Activated CD4-positive, alpha-beta T cell treated with anti-CD3 and anti-CD28 coated beads for 36 hours (primary cell): ENCODE data around the gene RMND1. TPM values are rescaled to one million over a fixed set of nuclear protein-coding genes. Genes with fewer than 3 reads are reported as not detected.

Experiments used
- ATAC-seq: fragments of 200-7000 bp; cut with Tn5 transposase; one replicate; pipeline ENCODE4 v1.10.0; 2021; ENCODE audit warnings: mild to moderate bottlenecking, moderate library complexity
- CTCF ChIA-PET: fragments of 350-600 bp; sonication (Branson Sonifier 250); formaldehyde crosslinking; loops from one replicate; lab custom pipeline; 2021; ENCODE audit warnings: antibody characterized with exemption; lab: Charles Lee
- POLR2A ChIA-PET: fragments of 350-600 bp; sonication (Branson Sonifier 250); formaldehyde crosslinking; loops from one replicate; lab custom pipeline; 2021; ENCODE audit warnings: antibody characterized with exemption, inconsistent platforms; lab: Charles Lee
- DNase-seq: peaks from one replicate; pipeline ENCODE4 v3.0.0-alpha.2; 2020
- H3K27ac Mint-ChIP-seq: one replicate; pipeline ENCODE4 v1.8.0; 2021; ENCODE audit warnings: mixed read lengths
- H3K27me3 Mint-ChIP-seq: one replicate; pipeline ENCODE4 v1.8.0; 2021; ENCODE audit warnings: mixed read lengths
- H3K36me3 Mint-ChIP-seq: one replicate; pipeline ENCODE4 v1.8.0; 2021; ENCODE audit warnings: low read depth, mixed read lengths
- H3K4me1 Mint-ChIP-seq: one replicate; pipeline ENCODE4 v1.8.0; 2021; ENCODE audit warnings: mixed read lengths
- H3K4me3 Mint-ChIP-seq: one replicate; pipeline ENCODE4 v1.8.0; 2021; ENCODE audit warnings: mild to moderate bottlenecking, moderate library complexity, mixed read lengths
- H3K9me3 Mint-ChIP-seq: one replicate; pipeline ENCODE4 v1.8.0; 2021; ENCODE audit warnings: low read depth, mixed read lengths
- intact Hi-C, 2 experiments: fragments of 100-400 bp; cut with DNase I in 1 of 2; cut with micrococcal nuclease in 1 of 2; formaldehyde crosslinking; loops; one replicate each; pipeline versions ENCODE4 v1.14.2 to v1.15.1; 2022 to 2024; cut with DNase I, micrococcal nuclease
- total RNA-seq, 2 experiments: library from RNA; stranded (reverse); gene quantifications; one replicate each; pipeline ENCODE4 v1.2.3, GENCODE V29; 2021

Gene RMND1
- total RNA-seq, 2 experiments from 2014 or later, result 20.8 to 21.5 TPM

GRCh38 chr6:151392427-151392826 lies 59.5 kb downstream of the RMND1 start:
- POLR2A ChIA-PET, result interaction anchor here (1.1 kb wide), 1 partner anchor 59 kb away, joined by 4 read pairs; the partner anchor contains the start of gene RMND1
- Mint-ChIP-seq H3K4me3 (peak overlapping the region; percentile 92), H3K9me3 (no peaks in the 10 kb centered on the region), H3K36me3 (peaks cover 33% of the 10 kb centered on the region), H3K4me1 (peaks cover 52% of the 10 kb centered on the region), H3K27ac (peak overlapping the region; percentile 99), H3K27me3 (no peaks in the 10 kb centered on the region)
- DNase-seq, result no peak
- intact Hi-C loops, result loop anchor here (2.0 to 5.0 kb wide), 2 partner anchors 14 to 1845 kb away; partner anchors contain the start of gene PPIL4 (in 1 of the 2)
- CTCF ChIA-PET, result no interaction called here
- ATAC-seq, result no peak

DNA sequence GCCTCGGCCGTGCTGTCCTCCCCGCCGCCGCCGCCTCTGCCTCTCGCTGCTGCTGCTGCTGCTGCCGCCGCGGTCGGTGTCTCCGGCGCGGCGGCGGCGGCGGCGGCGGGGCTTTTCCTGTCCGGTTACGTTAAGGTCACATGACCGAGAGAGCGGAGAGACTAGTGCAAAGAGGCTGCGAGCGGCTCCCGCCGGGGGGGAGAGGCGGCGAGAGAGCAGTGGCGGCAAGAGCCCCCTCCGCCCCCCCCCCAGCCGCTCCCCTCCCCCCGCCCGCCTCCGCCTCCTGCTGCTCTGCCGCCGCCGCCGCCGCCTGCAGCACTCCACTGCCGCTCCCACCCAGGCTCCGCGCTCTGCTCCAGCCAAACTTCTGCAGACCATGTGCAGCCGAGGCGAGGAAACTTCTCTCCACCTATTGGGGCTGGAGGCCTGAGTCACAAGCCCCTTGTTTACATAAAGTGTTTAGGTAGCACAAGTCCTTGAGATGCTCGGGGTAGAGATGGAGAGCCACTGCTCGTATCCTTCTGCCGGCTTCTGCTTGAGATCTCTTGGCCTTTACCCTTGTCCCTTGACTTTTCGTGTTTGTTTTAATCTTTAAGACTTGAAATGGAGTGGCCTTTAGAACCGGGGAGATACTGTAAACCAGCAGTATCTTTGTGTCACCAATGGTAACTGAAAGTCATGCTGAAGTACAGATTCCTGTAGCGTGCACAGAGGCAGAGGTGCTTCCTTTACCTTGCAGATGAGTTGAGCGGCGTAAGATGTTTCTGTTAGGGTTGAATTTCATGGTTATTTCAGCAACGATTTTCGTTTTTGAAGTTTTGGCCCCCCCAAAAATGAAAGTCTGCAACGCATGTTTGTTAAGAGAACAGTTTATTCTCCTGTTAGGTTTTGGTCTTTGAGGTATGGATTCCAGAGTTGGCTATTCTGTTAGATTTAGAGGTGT lies 60.2 kb downstream of the RMND1 start, which contains the start of gene ZBTB2:
TSS of gene ZBTB2 (minus strand) at position 89 of the 943 bp plus-strand sequence. CDS start 17,922 bp downstream, outside the sequence.
- peak; percentile 78 for DNase-seq
- ChIA-PET POLR2A (interaction anchor here (1.1 kb wide), 1 partner anchor 60 kb away, joined by 4 read pairs; the partner anchor contains the start of gene RMND1), CTCF (no interaction called here)
- H3K27ac Mint-ChIP-seq, result peak within 1 kb of the TSS; percentile 99
- peak; percentile 7 for ATAC-seq
- H3K36me3 Mint-ChIP-seq, result peaks cover 31% of the 10 kb centered on the region
- peaks cover 52% of the 10 kb centered on the region for H3K4me1 Mint-ChIP-seq
- H3K27me3 Mint-ChIP-seq, result no peaks in the 10 kb centered on the region
- intact Hi-C loops, result loop anchor here (2.0 to 5.0 kb wide), 5 partner anchors 15 to 1844 kb away; partner anchors contain the start of genes FBXO5 (in 1 of the 2), GINM1 (in 1 of the 2), NUP43 (in 1 of the 2) and PPIL4 (in 1 of the 2)
- H3K9me3 Mint-ChIP-seq, result no peaks in the 10 kb centered on the region
- H3K4me3 Mint-ChIP-seq, result peak within 1 kb of the TSS; percentile 92

- peaks cover 31% of the 10 kb centered on the region for H3K36me3 Mint-ChIP-seq
- ChIA-PET CTCF (interaction anchor here (1.2 to 1.3 kb wide), 2 partner anchors 16 to 61 kb away, joined by 4 to 5 read pairs; partner anchors contain the start of gene RMND1), POLR2A (interaction anchor here (1.6 to 2.0 kb wide), 2 partner anchors 61 to 525 kb away, joined by 6 to 22 read pairs; partner anchors contain the start of genes MTHFD1L and RMND1)
- no peaks in the 10 kb centered on the region for H3K9me3 Mint-ChIP-seq
- ATAC-seq (peak; percentile 4), DNase-seq (peak; percentile 90)
- no peaks in the 10 kb centered on the region for H3K27me3 Mint-ChIP-seq
- intact Hi-C loops, result loop anchor here (1.0 to 5.0 kb wide), 13 partner anchors 17 to 1844 kb away; partner anchors contain the start of genes FBXO5 (in 2 of the 2), RMND1 (in 2 of the 2), GINM1 (in 1 of the 2) and MTRF1L (in 1 of the 2)
- peaks cover 49% of the 10 kb centered on the region for H3K4me1 Mint-ChIP-seq
- H3K27ac Mint-ChIP-seq, result no peak overlapping the region
- H3K4me3 Mint-ChIP-seq, result peak overlapping the region; percentile 92
Measured at GRCh38 chr6:151390851-151391470, 61.0 kb downstream of the RMND1 start.

DNA sequence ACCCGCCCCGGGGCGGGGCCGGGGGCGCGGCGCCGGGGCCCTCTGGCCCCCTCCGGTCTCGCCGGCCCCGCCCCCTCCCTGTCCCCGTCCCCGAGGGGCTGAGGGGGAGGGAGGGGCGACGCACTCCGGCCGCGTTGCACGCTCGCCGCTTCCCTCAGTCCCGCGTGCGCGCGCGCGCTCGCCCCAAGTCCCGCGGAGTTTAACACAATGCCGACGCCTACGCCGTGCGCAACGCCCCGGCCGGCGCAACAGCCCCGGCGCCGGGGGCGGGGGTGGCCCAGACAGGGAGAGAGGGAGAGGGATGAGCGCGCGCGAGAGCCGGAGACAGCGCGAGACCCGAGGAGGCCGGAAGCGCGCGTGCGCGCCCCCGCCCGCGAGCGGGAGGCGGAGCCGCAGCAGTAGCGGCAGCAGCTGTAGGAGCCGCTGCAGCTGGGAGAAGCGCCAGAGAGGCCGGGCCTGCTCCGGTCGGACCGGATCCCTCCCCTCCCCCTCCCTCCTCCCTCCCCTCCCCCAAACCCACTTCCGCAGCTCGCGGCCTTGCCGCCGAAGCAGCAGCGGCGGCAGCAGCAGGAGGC lies 61.6 kb downstream of the RMND1 start:
- Mint-ChIP-seq H3K4me1 (peaks cover 51% of the 10 kb centered on the region), H3K27ac (peak overlapping the region; percentile 31), H3K9me3 (no peaks in the 10 kb centered on the region), H3K36me3 (peaks cover 32% of the 10 kb centered on the region), H3K27me3 (no peaks in the 10 kb centered on the region), H3K4me3 (peak overlapping the region; percentile 92)
- ATAC-seq (peak; percentile 79), DNase-seq (peak; percentile 99)
- ChIA-PET CTCF (interaction anchor here (0.8 to 1.3 kb wide), 5 partner anchors 15 to 65 kb away, joined by 3 to 5 read pairs (median 4); partner anchors contain the start of gene RMND1), POLR2A (interaction anchor here (1.6 to 2.0 kb wide), 2 partner anchors 62 to 524 kb away, joined by 6 to 22 read pairs; partner anchors contain the start of genes MTHFD1L and RMND1)
- intact Hi-C loops, result loop anchor here (1.0 to 5.0 kb wide), 13 partner anchors 16 to 1843 kb away; partner anchors contain the start of genes FBXO5 (in 2 of the 2), RMND1 (in 2 of the 2), GINM1 (in 1 of the 2) and MTRF1L (in 1 of the 2)

- H3K4me1 Mint-ChIP-seq, result peaks cover 50% of the 10 kb centered on the region
- ChIA-PET POLR2A (interaction anchor here (0.7 to 2.0 kb wide), 3 partner anchors 62 to 789 kb away, joined by 3 to 22 read pairs (median 6); partner anchors contain the start of genes MTHFD1L and RMND1), CTCF (interaction anchor here (0.7 to 1.3 kb wide), 7 partner anchors 11 to 83 kb away, joined by 3 to 5 read pairs (median 4); partner anchors contain the start of gene RMND1)
- no peaks in the 10 kb centered on the region for H3K9me3 Mint-ChIP-seq
- H3K27ac Mint-ChIP-seq, result peak overlapping the region; percentile 97
- intact Hi-C loops, result loop anchor here (1.0 to 5.0 kb wide), 14 partner anchors 9 to 1842 kb away; partner anchors contain the start of genes FBXO5 (in 2 of the 2), RMND1 (in 2 of the 2), GINM1 (in 1 of the 2) and MTRF1L (in 1 of the 2)
- ATAC-seq, result peak; percentile 75
- H3K27me3 Mint-ChIP-seq, result no peaks in the 10 kb centered on the region
- DNase-seq, result peak; percentile 65
- peak overlapping the region; percentile 92 for H3K4me3 Mint-ChIP-seq
- H3K36me3 Mint-ChIP-seq, result peaks cover 30% of the 10 kb centered on the region
Measured at GRCh38 chr6:151389618-151390275, 62.2 kb downstream of the RMND1 start.

DNA sequence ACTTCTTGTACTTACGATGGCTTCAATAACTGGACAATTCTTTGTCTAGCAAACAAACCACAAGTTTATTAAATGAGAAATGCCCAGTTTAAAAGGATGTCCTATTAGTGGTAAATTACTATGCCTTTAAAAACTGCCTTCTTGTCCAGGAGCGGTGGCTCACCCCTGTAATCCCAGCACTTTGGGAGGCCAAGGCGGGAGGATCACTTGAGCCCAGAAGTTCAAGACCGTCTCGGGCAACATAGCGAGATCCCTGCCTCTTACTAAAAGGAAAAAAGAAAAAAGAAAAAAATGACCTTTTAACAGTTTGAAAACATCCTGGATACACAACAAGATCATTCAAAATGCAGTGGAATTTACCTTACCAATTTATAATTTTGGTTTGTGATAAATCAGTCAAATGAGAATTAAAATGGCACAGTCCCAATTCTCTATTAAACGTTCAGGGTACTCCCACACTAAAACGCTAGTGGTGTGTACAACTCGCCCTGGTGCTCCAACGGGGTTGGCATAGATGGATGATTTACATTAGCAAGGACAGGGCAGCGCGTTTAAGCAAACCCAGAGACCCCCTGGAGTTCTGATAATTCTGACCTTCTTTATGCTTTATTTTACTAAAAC lies 62.8 kb downstream of the RMND1 start:
- CTCF ChIA-PET, result interaction anchor here (0.6 to 0.9 kb wide), 4 partner anchors 10 to 84 kb away, joined by 3 to 4 read pairs (median 4); no protein-coding TSS in a partner anchor

GRCh38 chr6:151388236-151388635 lies 63.7 kb downstream of the RMND1 start:
- Mint-ChIP-seq H3K27ac (peak overlapping the region; percentile 86), H3K4me1 (peaks cover 46% of the 10 kb centered on the region), H3K4me3 (peak overlapping the region; percentile 36), H3K36me3 (peaks cover 35% of the 10 kb centered on the region), H3K9me3 (no peaks in the 10 kb centered on the region), H3K27me3 (no peaks in the 10 kb centered on the region)
- ChIA-PET POLR2A (no interaction called here), CTCF (no interaction called here)
- ATAC-seq (no peak), DNase-seq (no peak)
- intact Hi-C loops, result no loop called here

More for the DNA sequence above, 62.8 kb downstream of the RMND1 start:
- Mint-ChIP-seq H3K9me3 (no peaks in the 10 kb centered on the region), H3K27me3 (no peaks in the 10 kb centered on the region), H3K4me3 (peak overlapping the region; percentile 92), H3K36me3 (peaks cover 32% of the 10 kb centered on the region), H3K27ac (peak overlapping the region; percentile 97), H3K4me1 (peaks cover 51% of the 10 kb centered on the region)
- intact Hi-C loops, result loop anchor here in 1 of 2 experiments (1.0 kb wide), 1 partner anchor 9 kb away; no protein-coding TSS in a partner anchor
- POLR2A ChIA-PET, result interaction anchor here (0.7 to 2.0 kb wide), 3 partner anchors 63 to 788 kb away, joined by 3 to 22 read pairs (median 6); partner anchors contain the start of genes MTHFD1L and RMND1
- no peak for ATAC-seq
- no peak for DNase-seq

GRCh38 chr6:151387175-151387970 lies 64.6 kb downstream of the RMND1 start:
- Mint-ChIP-seq H3K9me3 (no peaks in the 10 kb centered on the region), H3K27ac (peak overlapping the region; percentile 79), H3K27me3 (no peaks in the 10 kb centered on the region), H3K4me3 (no peak overlapping the region), H3K36me3 (peaks cover 31% of the 10 kb centered on the region), H3K4me1 (peaks cover 39% of the 10 kb centered on the region)
- intact Hi-C loops, result no loop called here
- ChIA-PET CTCF (no interaction called here), POLR2A (no interaction called here)
- DNase-seq (no peak), ATAC-seq (no peak)

GRCh38 chr6:151385177-151385576 lies 66.7 kb downstream of the RMND1 start:
- Mint-ChIP-seq H3K27ac (peak overlapping the region; percentile 11), H3K36me3 (peaks cover 29% of the 10 kb centered on the region), H3K9me3 (no peaks in the 10 kb centered on the region), H3K4me3 (no peak overlapping the region), H3K4me1 (peaks cover 51% of the 10 kb centered on the region), H3K27me3 (no peaks in the 10 kb centered on the region)
- intact Hi-C loops, result no loop called here
- no peak for ATAC-seq
- CTCF ChIA-PET, result interaction anchor here (0.5 to 1.8 kb wide), 4 partner anchors 20 to 1377 kb away, joined by 3 to 6 read pairs (median 3); no protein-coding TSS in a partner anchor
- no peak for DNase-seq
- POLR2A ChIA-PET, result no interaction called here
